PC-9 (cell line): ENCODE measurements around the gene HMX1. TPM values are rescaled to one million over a fixed set of nuclear protein-coding genes. Genes with fewer than 3 reads are reported as not detected.

Experiments used
- BruUV-seq: library from RNA; stranded (reverse); fragments of 400-500 nt; replicated peaks from 2 replicates; lab custom pipeline; 2021; lab: Mats Ljungman, UMichigan
- CTCF ChIA-PET: fragments of 300-600 bp; sonication (Branson Sonifier 250); formaldehyde crosslinking; loops from one replicate; lab custom pipeline; 2022; ENCODE audit warnings: antibody characterized with exemption; lab: Charles Lee
- POLR2A ChIA-PET: fragments of 300-600 bp; sonication (Branson Sonifier 250); formaldehyde crosslinking; loops from one replicate; lab custom pipeline; 2022; ENCODE audit warnings: antibody characterized with exemption; ENCODE audit not compliant: unreplicated experiment; lab: Charles Lee
- DNase-seq, 2 experiments: peaks; one replicate each; pipeline versions ENCODE4 v3.0.0 to v3.0.0-alpha.2; 2015 to 2022; ENCODE audit warnings: mixed read lengths in 1 of 2
- H2AFZ ChIP-seq: fragments of 200-600 bp; sonication (generic); 2 replicates; pipeline ENCODE4 v1.8.1; 2017; ENCODE audit warnings: antibody characterized with exemption
- H3F3A ChIP-seq: fragments of 200-600 bp; sonication (generic); 2 replicates; pipeline ENCODE4 v1.8.1; 2017; ENCODE audit warnings: antibody characterized with exemption, mild to moderate bottlenecking, low read depth; ENCODE audit not compliant: insufficient read depth
- H3K27ac ChIP-seq: fragments of 200-600 bp; sonication (generic); 2 replicates; pipeline ENCODE4 v1.6.1; 2016; ENCODE audit warnings: mixed run types
- H3K27me3 ChIP-seq: fragments of 200-600 bp; sonication (generic); 2 replicates; pipeline ENCODE4 v1.6.1; 2016; ENCODE audit warnings: low read depth, mixed run types; ENCODE audit not compliant: insufficient read depth
- H3K36me3 ChIP-seq: fragments of 200-600 bp; sonication (generic); 2 replicates; pipeline ENCODE4 v1.6.1; 2016; ENCODE audit warnings: low read depth, mixed run types
- H3K4me1 ChIP-seq: fragments of 200-600 bp; sonication (generic); replicated peaks from 2 replicates; pipeline ENCODE4 v1.6.1; 2016; ENCODE audit warnings: mixed run types; ENCODE audit not compliant: insufficient read depth
- H3K4me2 ChIP-seq: fragments of 200-600 bp; sonication (generic); 2 replicates; pipeline ENCODE4 v1.6.1; 2017; ENCODE audit warnings: mixed run types
- H3K4me3 ChIP-seq: fragments of 200-600 bp; sonication (generic); 2 replicates; pipeline ENCODE4 v1.6.1; 2016; ENCODE audit warnings: mixed run types
- H3K79me2 ChIP-seq: fragments of 200-600 bp; sonication (generic); 2 replicates; pipeline ENCODE4 v1.6.1; 2017; ENCODE audit warnings: low read depth, mixed run types
- H3K9me2 ChIP-seq: fragments of 200-600 bp; sonication (generic); 2 replicates; pipeline ENCODE4 v1.8.1; 2017; ENCODE audit warnings: mild to moderate bottlenecking; ENCODE audit not compliant: insufficient read depth
- H3K9me3 ChIP-seq: fragments of 200-600 bp; sonication (generic); 2 replicates; pipeline ENCODE4 v1.8.1; 2016; ENCODE audit warnings: low read depth; ENCODE audit not compliant: insufficient read depth
- H4K20me1 ChIP-seq: fragments of 200-600 bp; sonication (generic); 2 replicates; pipeline ENCODE4 v1.8.1; 2017; ENCODE audit not compliant: insufficient read depth
- CTCF ChIP-seq: fragments of 200-600 bp; sonication (generic); conservative IDR thresholded peaks from 2 replicates; pipeline ENCODE4 v1.6.1; 2017; ENCODE audit warnings: mixed run types, antibody characterized with exemption, mild to moderate bottlenecking, moderate library complexity
- EZH2 ChIP-seq: fragments of 200-600 bp; sonication (generic); IDR thresholded peaks from 2 replicates; pipeline ENCODE4 v1.8.0; 2017; ENCODE audit warnings: antibody characterized with exemption, low read depth
- intact Hi-C: fragments of 100-400 bp; cut with micrococcal nuclease; formaldehyde crosslinking; loops from one replicate; pipeline ENCODE4 v1.10.0; 2022; ENCODE audit not compliant: unreplicated experiment
- total RNA-seq: library from RNA; stranded (reverse); gene quantifications from 2 replicates; pipeline ENCODE4 v1.2.3, GENCODE V29; 2021

HMX1 gene
- total RNA-seq, 1 experiment from 2014 or later, result not detected

DNA sequence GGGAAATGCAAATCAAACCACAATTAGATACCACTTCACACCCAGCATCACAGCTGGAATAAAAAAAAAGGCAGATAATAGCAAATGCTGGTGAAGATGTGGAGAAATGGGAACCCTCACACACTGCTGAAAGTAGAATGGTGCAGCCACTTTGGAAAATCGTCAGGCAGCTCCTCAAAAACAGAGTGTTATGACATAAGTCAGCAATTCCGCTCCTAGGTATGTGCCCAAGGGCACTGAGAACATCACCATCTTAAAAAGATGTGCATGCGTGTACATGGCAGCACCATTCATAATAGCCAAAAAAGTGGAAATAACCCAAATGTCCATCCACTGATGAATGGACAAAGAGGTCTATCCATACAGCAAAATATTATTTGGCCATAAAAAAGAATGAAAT is 28.0 kb downstream of the HMX1 start:
- no TSS peak for BruUV-seq
- Histone ChIP-seq H2AFZ (no peak overlapping the region), H3F3A (no peaks in the 10 kb centered on the region), H3K9me3 (no peaks in the 10 kb centered on the region), H3K36me3 (no peaks in the 10 kb centered on the region), H3K79me2 (no peaks in the 10 kb centered on the region), H3K4me1 (no peaks in the 10 kb centered on the region), H3K4me3 (no peak overlapping the region), H4K20me1 (no peaks in the 10 kb centered on the region), H3K27me3 (peaks cover 24% of the 10 kb centered on the region), H3K27ac (no peak overlapping the region), H3K9me2 (no peaks in the 10 kb centered on the region), H3K4me2 (no peak overlapping the region)
- TF ChIP-seq CTCF, result no peak
- no peak for TF ChIP-seq EZH2
- DNase-seq, result no peak
- intact Hi-C loops, result no loop called here
- POLR2A ChIA-PET, result no interaction called here
- CTCF ChIA-PET, result no interaction called here

DNA sequence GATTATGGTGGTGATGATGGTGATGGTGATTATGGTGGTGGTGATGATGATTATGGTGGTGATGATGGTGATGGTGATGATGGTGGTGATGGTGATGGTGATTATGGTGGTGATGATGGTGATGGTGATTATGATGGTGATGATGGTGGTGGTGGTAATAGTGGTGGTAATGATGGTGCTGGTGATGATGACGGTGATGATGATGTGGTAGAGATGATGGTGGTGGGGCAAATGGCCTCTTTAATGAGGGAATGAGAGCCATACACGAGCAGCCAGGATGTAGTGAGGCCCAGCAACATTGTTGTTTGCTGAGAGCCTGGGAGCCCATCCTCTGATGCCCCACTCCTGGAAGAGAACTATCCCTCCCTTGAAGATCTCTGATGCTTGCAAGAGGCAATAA is 29.0 kb downstream of the HMX1 start:
- Histone ChIP-seq H3K27ac (no peak overlapping the region), H2AFZ (no peak overlapping the region), H3K36me3 (no peaks in the 10 kb centered on the region), H3F3A (no peaks in the 10 kb centered on the region), H3K79me2 (no peaks in the 10 kb centered on the region), H3K4me2 (no peak overlapping the region), H3K4me1 (no peaks in the 10 kb centered on the region), H3K27me3 (peaks cover 24% of the 10 kb centered on the region; the same call in 1 of the 2 replicates), H3K4me3 (no peak overlapping the region), H3K9me2 (no peaks in the 10 kb centered on the region), H3K9me3 (no peaks in the 10 kb centered on the region), H4K20me1 (no peaks in the 10 kb centered on the region)
- intact Hi-C loops, result no loop called here
- DNase-seq, result no peak
- POLR2A ChIA-PET, result no interaction called here
- TF ChIP-seq EZH2 (no peak), CTCF (no peak)
- no TSS peak for BruUV-seq
- CTCF ChIA-PET, result no interaction called here

- Histone ChIP-seq H3K79me2 (no peaks in the 10 kb centered on the region), H3F3A (no peaks in the 10 kb centered on the region), H3K4me3 (no peak overlapping the region), H3K36me3 (no peaks in the 10 kb centered on the region), H3K4me2 (no peak overlapping the region), H3K27ac (no peak overlapping the region), H4K20me1 (no peaks in the 10 kb centered on the region), H3K9me3 (no peaks in the 10 kb centered on the region), H3K27me3 (peaks cover 28% of the 10 kb centered on the region), H3K4me1 (no peaks in the 10 kb centered on the region), H2AFZ (no peak overlapping the region), H3K9me2 (no peaks in the 10 kb centered on the region)
- TF ChIP-seq CTCF, result no peak
- no peak for TF ChIP-seq EZH2
- intact Hi-C loops, result no loop called here
- no peak for DNase-seq
- CTCF ChIA-PET, result no interaction called here
- no TSS peak for BruUV-seq
- POLR2A ChIA-PET, result no interaction called here
Observed at GRCh38 chr4:8841678-8842268, 29.9 kb downstream of the HMX1 start.
